GM21390 (cell line): ENCODE data around the gene HAND1.

Experiments
- ATAC-seq: cut with Tn5 transposase; IDR thresholded peaks from one replicate; pipeline ENCODE4 v1.9.1; 2021; ENCODE audit not compliant: unreplicated experiment

HAND1 gene

GRCh38 chr5:154461531-154461930, 16.5 kb downstream of the HAND1 start:
- no peak for ATAC-seq

- no peak for ATAC-seq
Measured at GRCh38 chr5:154460172-154460571, 17.9 kb downstream of the HAND1 start.

- no peak for ATAC-seq
Measured at GRCh38 chr5:154459015-154459414, 19.0 kb downstream of the HAND1 start.

GRCh38 chr5:154456540-154456939, 21.5 kb downstream of the HAND1 start:
- ATAC-seq = no peak

GRCh38 chr5:154455585-154455984, 22.4 kb downstream of the HAND1 start:
- no peak for ATAC-seq

- no peak for ATAC-seq
Measured at GRCh38 chr5:154451957-154452356, 26.1 kb downstream of the HAND1 start.

GRCh38 chr5:154449786-154450185, 28.2 kb downstream of the HAND1 start:
- ATAC-seq = no peak

- no peak for ATAC-seq
Measured at GRCh38 chr5:154447089-154447725, 30.8 kb downstream of the HAND1 start.

- peak; percentile 21 for ATAC-seq
Measured at GRCh38 chr5:154446195-154447088, 31.6 kb downstream of the HAND1 start.

GRCh38 chr5:154445422-154446194, 32.4 kb downstream of the HAND1 start, which contains the start of gene SAP30L:
SAP30L (plus strand) TSS chr5:154445997; CDS start chr5:154446605, 608 bp downstream.
- ATAC-seq = peak; percentile 91

- ATAC-seq = peak; percentile 19
Measured at GRCh38 chr5:154444556-154445421, 33.2 kb downstream of the HAND1 start.

- no peak for ATAC-seq
Measured at GRCh38 chr5:154442801-154443200, 35.2 kb downstream of the HAND1 start.

- no peak for ATAC-seq
Measured at GRCh38 chr5:154440540-154440939, 37.5 kb downstream of the HAND1 start.

GRCh38 chr5:154437281-154437965, 40.6 kb downstream of the HAND1 start:
- ATAC-seq = no peak

GRCh38 chr5:154435226-154435625, 42.8 kb downstream of the HAND1 start:
- ATAC-seq = no peak

- no peak for ATAC-seq
Measured at GRCh38 chr5:154430961-154431630, 46.9 kb downstream of the HAND1 start.

- ATAC-seq = no peak
Measured at GRCh38 chr5:154430466-154430865, 47.6 kb downstream of the HAND1 start.

- ATAC-seq = no peak
Measured at GRCh38 chr5:154429341-154429740, 48.7 kb downstream of the HAND1 start.

- ATAC-seq = no peak
Measured at GRCh38 chr5:154428208-154428607, 49.8 kb downstream of the HAND1 start.
